ENCODE data around the gene R3HDM2.
A peak's percentile ranks its signal among the peaks of the same experiment; 100 is the strongest.

R3HDM2 gene

DNA sequence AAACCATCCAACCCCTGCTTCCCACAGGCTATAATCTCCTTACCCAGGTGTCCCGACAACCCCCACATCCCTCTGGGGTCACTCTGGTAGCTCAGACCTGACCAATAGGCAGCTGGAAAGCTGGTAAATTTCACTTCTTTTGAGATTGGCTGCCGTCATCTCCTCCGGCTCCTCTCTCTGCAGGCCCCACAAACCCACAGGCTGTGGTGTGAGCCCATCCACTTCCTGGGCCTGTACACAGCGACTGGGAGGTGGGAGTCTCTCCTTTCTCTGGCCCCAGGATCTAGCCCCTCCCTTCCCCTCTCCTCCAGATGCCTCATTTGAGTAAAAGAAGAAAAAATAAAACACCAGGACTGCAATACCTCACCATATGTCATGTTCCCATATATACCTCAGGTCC is 4.5 kb upstream of the R3HDM2 start:
- TF ChIP-seq, protein P1, sequence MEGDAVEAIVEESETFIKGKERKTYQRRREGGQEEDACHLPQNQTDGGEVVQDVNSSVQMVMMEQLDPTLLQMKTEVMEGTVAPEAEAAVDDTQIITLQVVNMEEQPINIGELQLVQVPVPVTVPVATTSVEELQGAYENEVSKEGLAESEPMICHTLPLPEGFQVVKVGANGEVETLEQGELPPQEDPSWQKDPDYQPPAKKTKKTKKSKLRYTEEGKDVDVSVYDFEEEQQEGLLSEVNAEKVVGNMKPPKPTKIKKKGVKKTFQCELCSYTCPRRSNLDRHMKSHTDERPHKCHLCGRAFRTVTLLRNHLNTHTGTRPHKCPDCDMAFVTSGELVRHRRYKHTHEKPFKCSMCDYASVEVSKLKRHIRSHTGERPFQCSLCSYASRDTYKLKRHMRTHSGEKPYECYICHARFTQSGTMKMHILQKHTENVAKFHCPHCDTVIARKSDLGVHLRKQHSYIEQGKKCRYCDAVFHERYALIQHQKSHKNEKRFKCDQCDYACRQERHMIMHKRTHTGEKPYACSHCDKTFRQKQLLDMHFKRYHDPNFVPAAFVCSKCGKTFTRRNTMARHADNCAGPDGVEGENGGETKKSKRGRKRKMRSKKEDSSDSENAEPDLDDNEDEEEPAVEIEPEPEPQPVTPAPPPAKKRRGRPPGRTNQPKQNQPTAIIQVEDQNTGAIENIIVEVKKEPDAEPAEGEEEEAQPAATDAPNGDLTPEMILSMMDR (IDR thresholded peaks at IDR 0.05; ENCODE audit: control insufficient read depth, insufficient read depth, low read depth, low read length, missing control alignments) = no peak
- DNase-seq (ENCODE audit: low read depth) = no peak
- no peak overlapping the region for H3K4me3 ChIP-seq (ENCODE audit: control insufficient read depth, low read depth, low read length)

DNA sequence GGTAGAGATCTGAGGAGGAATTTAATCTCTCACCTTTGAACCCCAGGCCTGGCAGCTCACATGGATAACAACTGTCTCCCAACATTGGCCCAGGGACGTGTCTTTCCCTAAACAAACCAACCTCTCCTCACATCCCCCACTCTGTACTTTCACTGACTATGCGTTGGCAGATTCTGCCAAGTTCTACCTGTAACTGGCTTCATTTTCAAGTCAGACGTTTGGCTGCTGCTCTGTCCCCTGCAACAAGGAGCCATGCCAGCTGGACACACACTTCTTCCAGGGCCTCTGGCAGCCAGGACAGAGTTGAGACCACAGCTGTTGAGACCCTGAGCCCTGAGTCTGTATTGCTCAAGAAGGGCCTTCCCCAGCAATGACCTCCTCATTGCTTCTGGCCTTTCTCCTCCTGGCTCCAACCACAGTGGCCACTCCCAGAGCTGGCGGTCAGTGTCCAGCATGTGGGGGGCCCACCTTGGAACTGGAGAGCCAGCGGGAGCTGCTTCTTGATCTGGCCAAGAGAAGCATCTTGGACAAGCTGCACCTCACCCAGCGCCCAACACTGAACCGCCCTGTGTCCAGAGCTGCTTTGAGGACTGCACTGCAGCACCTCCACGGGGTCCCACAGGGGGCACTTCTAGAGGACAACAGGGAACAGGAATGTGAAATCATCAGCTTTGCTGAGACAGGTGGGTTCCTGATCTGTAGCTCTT is 3.8 kb upstream of the R3HDM2 start, which contains the start of gene INHBC:
INHBC (plus strand) TSS at position 268 of the 707 bp plus-strand sequence; CDS start at position 371, 103 bp downstream.
- DNase-seq (ENCODE audit: low read depth) = no peak
- H3K4me3 ChIP-seq (ENCODE audit: control insufficient read depth, low read depth, low read length) = no peak within 1 kb of the TSS
- TF ChIP-seq, protein P1 (IDR thresholded peaks at IDR 0.05; ENCODE audit: control insufficient read depth, insufficient read depth, low read depth, low read length, missing control alignments) = no peak

DNA sequence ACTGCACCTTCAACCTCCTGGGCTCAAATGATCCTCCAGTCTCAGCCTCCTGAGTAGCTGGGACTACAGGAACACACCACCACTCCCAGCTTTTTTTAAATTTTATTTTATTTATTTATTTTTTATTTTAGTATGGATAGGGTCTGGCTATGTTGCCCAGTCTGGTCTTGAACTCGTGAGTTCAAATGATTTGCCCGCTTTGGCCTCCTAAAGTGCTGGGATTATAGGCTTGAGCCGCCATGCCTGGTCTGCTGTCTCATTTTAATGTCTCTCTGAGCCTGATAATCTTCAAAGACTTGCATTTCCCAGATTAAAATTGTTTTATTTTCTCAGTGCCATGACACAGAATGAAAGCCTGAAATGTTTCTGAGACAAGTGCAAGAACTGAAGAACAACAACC is 2.5 kb upstream of the R3HDM2 start:
- no peak for DNase-seq (ENCODE audit: low read depth)
- TF ChIP-seq, protein P1 (IDR thresholded peaks at IDR 0.05; ENCODE audit: control insufficient read depth, insufficient read depth, low read depth, low read length, missing control alignments) = no peak
- H3K4me3 ChIP-seq (ENCODE audit: control insufficient read depth, low read depth, low read length) = no peak overlapping the region

DNA sequence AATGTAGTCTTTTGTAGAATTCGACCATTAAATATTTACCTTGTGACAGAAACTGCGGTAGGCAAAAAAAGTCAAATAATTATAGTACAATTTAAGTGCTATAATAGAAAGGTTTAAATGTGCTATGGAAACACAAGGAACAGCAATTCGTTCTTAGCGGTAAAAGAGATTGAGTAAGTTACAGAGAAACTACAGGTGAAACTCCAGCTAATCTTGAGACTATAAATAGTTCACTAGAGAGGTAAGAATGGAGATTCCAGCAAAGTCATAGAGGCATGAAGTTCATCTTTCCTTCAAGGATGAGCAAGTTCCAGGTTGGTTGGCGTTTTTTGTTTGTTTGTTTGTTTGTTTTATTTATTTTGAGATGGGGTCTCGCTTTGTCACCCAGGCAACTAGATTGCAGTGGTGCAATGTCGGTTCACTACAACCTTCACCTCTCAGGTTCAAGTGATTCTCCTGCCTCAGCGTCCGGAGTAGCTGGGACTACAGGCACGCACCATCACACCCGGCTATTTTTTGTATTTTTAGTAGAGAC is 878 bp upstream of the R3HDM2 start:
- TF ChIP-seq, protein P1 (IDR thresholded peaks at IDR 0.05; ENCODE audit: control insufficient read depth, insufficient read depth, low read depth, low read length, missing control alignments) = no peak
- H3K4me3 ChIP-seq (ENCODE audit: control insufficient read depth, low read depth, low read length) = no peak overlapping the region
- no peak for DNase-seq (ENCODE audit: low read depth)

DNA sequence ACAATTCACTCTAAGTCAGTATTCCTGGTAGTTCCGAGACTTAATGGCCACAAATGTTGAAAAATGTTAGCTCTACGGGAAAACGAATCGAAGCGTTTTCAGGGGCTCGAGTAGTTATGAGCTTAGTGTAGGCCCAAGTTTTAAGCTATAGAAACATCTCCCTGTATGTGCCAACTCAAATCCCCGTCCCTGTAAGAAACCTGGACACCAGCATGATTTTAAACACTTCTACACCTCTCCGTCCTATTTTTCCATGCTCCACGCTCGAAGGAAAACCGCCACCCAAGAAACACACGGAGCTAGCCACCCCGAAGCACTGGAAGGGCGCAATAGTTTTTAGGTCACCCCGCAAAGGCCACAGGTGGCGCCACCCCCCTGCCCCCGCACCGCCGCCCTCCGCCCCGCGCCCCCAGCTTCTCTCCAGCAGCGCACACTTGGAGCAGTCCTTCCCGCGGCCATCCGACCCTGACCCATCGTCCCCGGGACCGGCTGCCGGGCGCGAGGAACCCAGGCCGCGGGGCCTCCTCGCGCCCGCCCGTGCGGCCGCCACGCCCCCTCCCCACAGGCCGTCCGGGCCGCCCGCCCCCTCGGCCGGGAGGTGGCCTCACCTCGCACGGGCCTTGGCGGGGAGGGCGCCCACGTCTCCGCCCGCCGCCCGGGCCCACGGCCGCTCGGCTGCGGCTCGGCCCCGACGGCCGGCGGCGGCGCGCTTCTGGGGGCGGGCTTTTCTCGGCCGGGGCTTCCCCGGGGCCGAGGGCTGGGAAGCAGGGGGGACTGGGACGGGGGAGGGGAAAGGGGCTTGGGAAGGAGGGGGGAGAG is 522 bp downstream of the R3HDM2 start:
- H3K4me3 ChIP-seq (ENCODE audit: control insufficient read depth, low read depth, low read length) = peak overlapping the region; percentile 51
- TF ChIP-seq, protein P1 (IDR thresholded peaks at IDR 0.05; ENCODE audit: control insufficient read depth, insufficient read depth, low read depth, low read length, missing control alignments) = no peak
- DNase-seq (ENCODE audit: low read depth) = no peak

DNA sequence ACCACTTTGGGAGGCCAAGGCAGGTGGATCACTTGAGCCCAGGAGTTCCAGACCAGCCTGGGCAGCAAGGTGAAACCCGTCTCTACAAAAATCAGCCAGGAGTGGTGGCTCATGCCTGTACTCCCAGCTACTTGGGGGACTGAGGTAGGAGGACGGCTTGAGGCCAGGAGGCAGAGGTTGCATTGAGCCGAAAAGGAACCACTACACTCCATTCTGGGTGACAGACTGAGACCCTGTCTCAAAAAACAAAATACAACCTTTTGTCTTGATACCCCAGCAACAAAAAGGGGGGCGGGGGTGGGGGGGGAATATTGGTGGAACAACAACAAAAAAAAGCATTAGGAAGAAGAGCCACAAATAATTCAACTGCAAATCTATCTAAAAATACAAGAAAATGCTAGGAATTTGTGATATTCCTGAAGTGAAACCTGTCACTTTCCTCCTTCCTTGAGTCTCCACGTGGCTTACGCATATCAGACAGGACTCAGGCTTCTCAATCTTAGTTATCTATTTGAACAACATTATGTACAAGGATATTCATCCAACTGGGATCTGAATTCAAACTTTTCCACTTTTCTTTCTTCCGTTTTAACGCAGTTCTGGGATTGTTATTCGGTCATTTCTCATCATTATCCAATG is 1.3 kb downstream of the R3HDM2 start:
- no peak for DNase-seq (ENCODE audit: low read depth)
- TF ChIP-seq, protein P1 (IDR thresholded peaks at IDR 0.05; ENCODE audit: control insufficient read depth, insufficient read depth, low read depth, low read length, missing control alignments) = no peak
- peak overlapping the region; percentile 51 for H3K4me3 ChIP-seq (ENCODE audit: control insufficient read depth, low read depth, low read length)
